Neural cell (in vitro differentiated cells): ENCODE measurements around the gene B4GALT1. TPM values are rescaled to one million over a fixed set of nuclear protein-coding genes. Genes with fewer than 3 reads are reported as not detected.
"Not testable (repeated sequence)": the region's sequence is repeated elsewhere in the genome, so short reads cannot be mapped to it uniquely, and the experiment has no call there.

Source experiments
- H2AFZ ChIP-seq: fragments of 200-600, 300-800 bp; sonication (generic), shearing (Covaris generic); 2 replicates; pipeline ENCODE4 v1.6.0; 2014; ENCODE audit warnings: low read depth, mild to moderate bottlenecking, antibody characterized with exemption, low read length, moderate library complexity
- H3F3A ChIP-seq: fragments of 200-600 bp; shearing (Covaris generic); 2 replicates; pipeline ENCODE4 v1.6.1; 2016; ENCODE audit warnings: mild to moderate bottlenecking, moderate library complexity, mixed read lengths, antibody characterized with exemption, low read length; ENCODE audit not compliant: insufficient read depth, poor library complexity, severe bottlenecking
- H3K27ac ChIP-seq: fragments of 200-600, 300-800 bp; sonication (generic), shearing (Covaris generic); 2 replicates; pipeline ENCODE4 v1.5.1; 2014; ENCODE audit warnings: mild to moderate bottlenecking, low read length, moderate library complexity
- H3K27me3 ChIP-seq: fragments of 300-800, 200-600 bp; sonication (generic), shearing (Covaris generic); 2 replicates; pipeline ENCODE4 v1.6.0; 2014; ENCODE audit warnings: mild to moderate bottlenecking, low read depth, low read length, moderate library complexity; ENCODE audit not compliant: insufficient read depth
- H3K36me3 ChIP-seq: fragments of 300-800, 200-600 bp; sonication (generic), shearing (Covaris generic); 2 replicates; pipeline ENCODE4 v1.5.1; 2014; ENCODE audit warnings: mild to moderate bottlenecking, antibody characterized with exemption, low read length, moderate library complexity; ENCODE audit not compliant: insufficient read depth
- H3K4me2 ChIP-seq: fragments of 300-800, 200-600 bp; sonication (generic), shearing (Covaris generic); 2 replicates; pipeline ENCODE4 v1.6.0; 2014; ENCODE audit warnings: mild to moderate bottlenecking, low read length
- H3K4me3 ChIP-seq: fragments of 300-800, 200-600 bp; sonication (generic), shearing (Covaris generic); 2 replicates; pipeline ENCODE4 v1.5.1; 2014; ENCODE audit warnings: mild to moderate bottlenecking, low read length, moderate library complexity
- H3K79me2 ChIP-seq: fragments of 200-600 bp; shearing (Covaris generic); replicated peaks from 2 replicates; pipeline ENCODE4 v1.6.0; 2014; ENCODE audit warnings: mild to moderate bottlenecking, low read length, moderate library complexity; ENCODE audit not compliant: insufficient read depth
- H3K9ac ChIP-seq: fragments of 300-800, 200-600 bp; sonication (generic), shearing (Covaris generic); 2 replicates; pipeline ENCODE4 v1.6.1; 2016; ENCODE audit warnings: mild to moderate bottlenecking, low read length, mixed read lengths
- H3K9me2 ChIP-seq: fragments of 200-600 bp; shearing (Covaris generic); 2 replicates; pipeline ENCODE4 v1.6.1; 2016; ENCODE audit warnings: mild to moderate bottlenecking, low read length, mixed read lengths; ENCODE audit not compliant: insufficient read depth
- H3K9me3 ChIP-seq: fragments of 200-600, 300-800 bp; sonication (generic), shearing (Covaris generic); 2 replicates; pipeline ENCODE4 v1.6.1; 2016; ENCODE audit warnings: mild to moderate bottlenecking, mixed run types, low read length, moderate library complexity, mixed read lengths
- H4K20me1 ChIP-seq: fragments of 200-600 bp; shearing (Covaris generic); 2 replicates; pipeline ENCODE4 v1.6.1; 2016; ENCODE audit warnings: mild to moderate bottlenecking, mixed run types; ENCODE audit not compliant: insufficient read depth
- EP300 ChIP-seq: fragments of 450-650 bp; conservative IDR thresholded peaks from 2 replicates; pipeline ENCODE4 v1.6.1; 2014; ENCODE audit warnings: antibody characterized with exemption, mild to moderate bottlenecking, moderate library complexity; ENCODE audit not compliant: poor library complexity, severe bottlenecking
- MXI1 ChIP-seq: fragments of 450-650 bp; conservative IDR thresholded peaks from 2 replicates; pipeline ENCODE4 v1.6.1; 2014; ENCODE audit warnings: antibody characterized with exemption, mild to moderate bottlenecking; ENCODE audit not compliant: poor library complexity, severe bottlenecking
- POLR2AphosphoS5 ChIP-seq: IDR thresholded peaks from 2 replicates; pipeline ENCODE4 v1.6.1; 2012
- SMC3 ChIP-seq: fragments of 450-650 bp; conservative IDR thresholded peaks from 2 replicates; pipeline ENCODE4 v1.6.1; 2014; ENCODE audit warnings: antibody characterized with exemption, mild to moderate bottlenecking, moderate library complexity; ENCODE audit not compliant: poor library complexity
- TAF1 ChIP-seq: IDR thresholded peaks from 2 replicates; pipeline ENCODE4 v1.6.1; 2012; ENCODE audit warnings: low read depth
- polyA plus RNA-seq: library from polyadenylated mRNA; depleted of rRNA; stranded (reverse); fragments of >200 nt; gene quantifications from 2 replicates; pipeline ENCODE4 v1.2.3, GENCODE V29; 2014
- TF ChIP-seq, protein P1 (sequence below): IDR thresholded peaks from 2 replicates; pipeline ENCODE4 v1.6.1; 2012; ENCODE audit warnings: borderline replicate concordance

B4GALT1 gene
- polyA plus RNA-seq, 1 donor from 2014 or later: 0.41 TPM

DNA sequence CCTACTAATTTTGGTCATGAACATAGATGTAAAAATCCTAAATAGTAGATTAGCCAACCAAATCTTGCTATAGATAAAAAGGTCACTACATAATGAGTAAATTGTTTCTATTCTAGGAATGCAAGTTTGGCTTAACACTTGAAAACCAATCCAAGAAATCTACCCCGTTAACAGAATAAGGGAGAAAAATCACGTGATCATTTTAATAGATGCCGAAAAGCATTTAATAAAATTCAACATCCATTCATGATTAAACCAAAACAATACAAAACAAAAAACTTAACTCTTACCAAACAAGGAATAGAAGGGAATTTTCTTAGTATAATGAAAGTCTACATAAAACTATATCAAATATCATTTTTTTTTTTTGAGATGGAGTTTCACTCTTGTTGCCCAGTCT is 69.9 kb downstream of the B4GALT1 start:
- no peak overlapping the region for H3K4me3 ChIP-seq
- no peak overlapping the region for H3K27ac ChIP-seq
- no peak overlapping the region for H2AFZ ChIP-seq
- H3K9me2 ChIP-seq: no peaks in the 10 kb centered on the region
- no peaks in the 10 kb centered on the region for H3K79me2 ChIP-seq
- no peaks in the 10 kb centered on the region for H3K27me3 ChIP-seq
- H3K36me3 ChIP-seq: no peaks in the 10 kb centered on the region
- no peaks in the 10 kb centered on the region for H4K20me1 ChIP-seq
- H3F3A ChIP-seq: no peaks in the 10 kb centered on the region
- no peak overlapping the region for H3K4me2 ChIP-seq
- TF ChIP-seq EP300 (no peak), SMC3 (no peak)
- H3K9ac ChIP-seq: no peak overlapping the region
- H3K9me3 ChIP-seq: no peaks in the 10 kb centered on the region

DNA sequence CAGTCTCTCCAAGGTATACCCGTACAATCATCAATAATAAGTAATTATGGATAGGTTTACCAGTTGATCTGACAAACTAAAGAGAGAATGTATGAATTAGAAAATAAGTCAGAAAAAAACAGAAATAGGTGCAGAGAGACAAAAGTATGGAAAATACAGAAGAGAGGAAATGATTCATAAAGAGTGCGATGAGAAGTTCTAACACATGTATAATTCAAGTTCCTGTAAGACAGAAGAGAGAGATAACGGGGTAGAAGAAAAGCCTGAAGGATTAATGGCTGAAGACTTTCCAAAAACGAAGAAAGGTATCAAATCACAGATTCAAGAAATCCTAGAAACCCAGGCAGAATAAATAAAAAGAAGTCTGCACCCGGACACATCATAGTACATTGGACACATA is 74.5 kb downstream of the B4GALT1 start:
- no peak overlapping the region for H3K4me3 ChIP-seq
- no peaks in the 10 kb centered on the region for H3K36me3 ChIP-seq
- H3K9me3 ChIP-seq: no peaks in the 10 kb centered on the region
- H4K20me1 ChIP-seq: no peaks in the 10 kb centered on the region
- H2AFZ ChIP-seq: no peak overlapping the region
- TF ChIP-seq TAF1: no peak
- TF ChIP-seq MXI1: no peak
- no peak for TF ChIP-seq POLR2AphosphoS5
- TF ChIP-seq, protein P1, sequence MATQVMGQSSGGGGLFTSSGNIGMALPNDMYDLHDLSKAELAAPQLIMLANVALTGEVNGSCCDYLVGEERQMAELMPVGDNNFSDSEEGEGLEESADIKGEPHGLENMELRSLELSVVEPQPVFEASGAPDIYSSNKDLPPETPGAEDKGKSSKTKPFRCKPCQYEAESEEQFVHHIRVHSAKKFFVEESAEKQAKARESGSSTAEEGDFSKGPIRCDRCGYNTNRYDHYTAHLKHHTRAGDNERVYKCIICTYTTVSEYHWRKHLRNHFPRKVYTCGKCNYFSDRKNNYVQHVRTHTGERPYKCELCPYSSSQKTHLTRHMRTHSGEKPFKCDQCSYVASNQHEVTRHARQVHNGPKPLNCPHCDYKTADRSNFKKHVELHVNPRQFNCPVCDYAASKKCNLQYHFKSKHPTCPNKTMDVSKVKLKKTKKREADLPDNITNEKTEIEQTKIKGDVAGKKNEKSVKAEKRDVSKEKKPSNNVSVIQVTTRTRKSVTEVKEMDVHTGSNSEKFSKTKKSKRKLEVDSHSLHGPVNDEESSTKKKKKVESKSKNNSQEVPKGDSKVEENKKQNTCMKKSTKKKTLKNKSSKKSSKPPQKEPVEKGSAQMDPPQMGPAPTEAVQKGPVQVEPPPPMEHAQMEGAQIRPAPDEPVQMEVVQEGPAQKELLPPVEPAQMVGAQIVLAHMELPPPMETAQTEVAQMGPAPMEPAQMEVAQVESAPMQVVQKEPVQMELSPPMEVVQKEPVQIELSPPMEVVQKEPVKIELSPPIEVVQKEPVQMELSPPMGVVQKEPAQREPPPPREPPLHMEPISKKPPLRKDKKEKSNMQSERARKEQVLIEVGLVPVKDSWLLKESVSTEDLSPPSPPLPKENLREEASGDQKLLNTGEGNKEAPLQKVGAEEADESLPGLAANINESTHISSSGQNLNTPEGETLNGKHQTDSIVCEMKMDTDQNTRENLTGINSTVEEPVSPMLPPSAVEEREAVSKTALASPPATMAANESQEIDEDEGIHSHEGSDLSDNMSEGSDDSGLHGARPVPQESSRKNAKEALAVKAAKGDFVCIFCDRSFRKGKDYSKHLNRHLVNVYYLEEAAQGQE: no peak
- TF ChIP-seq SMC3: no peak
- no peaks in the 10 kb centered on the region for H3K27me3 ChIP-seq
- no peaks in the 10 kb centered on the region for H3K9me2 ChIP-seq
- H3F3A ChIP-seq: no peaks in the 10 kb centered on the region
- H3K27ac ChIP-seq: no peak overlapping the region
- no peak overlapping the region for H3K4me2 ChIP-seq
- H3K79me2 ChIP-seq: no peaks in the 10 kb centered on the region
- H3K9ac ChIP-seq: no peak overlapping the region

DNA sequence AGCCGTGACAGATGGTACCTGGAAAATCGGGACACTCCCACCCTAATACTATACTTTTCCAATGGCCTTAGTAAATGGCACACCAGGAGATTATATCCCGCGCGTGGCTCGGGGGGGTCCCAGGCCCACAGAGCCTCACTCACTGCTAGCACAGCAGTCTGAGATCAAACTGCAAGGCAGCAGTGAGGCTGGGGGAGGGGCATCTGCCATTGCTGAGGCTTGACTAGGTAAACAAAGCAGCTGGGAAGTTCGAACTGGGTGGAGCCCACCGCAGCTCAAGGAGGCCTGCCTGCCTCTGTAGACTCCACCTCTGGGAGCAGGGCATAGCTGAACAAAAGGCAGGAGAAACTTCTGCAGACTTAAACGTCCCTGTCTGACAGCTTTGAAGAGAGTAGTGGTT is 81.5 kb downstream of the B4GALT1 start:
- H3K9ac ChIP-seq, H4K20me1 ChIP-seq, H3K27me3 ChIP-seq, H3K79me2 ChIP-seq, H2AFZ ChIP-seq, H3F3A ChIP-seq, H3K4me3 ChIP-seq, H3K9me2 ChIP-seq, H3K36me3 ChIP-seq, H3K4me2 ChIP-seq, H3K27ac ChIP-seq, H3K9me3 ChIP-seq: not testable (repeated sequence)
